22Rv1 (cell line): Measurements from ENCODE around the gene GPHB5.

Source experiments
- ZFX ChIP-seq: fragments of 450-650 bp; IDR thresholded peaks from 2 replicates; pipeline ENCODE4 v1.6.1; 2017; ENCODE audit warnings: antibody characterized with exemption, borderline replicate concordance
- TF ChIP-seq, protein P1 (sequence below): fragments of 450-650 bp; IDR thresholded peaks from 2 replicates; pipeline ENCODE4 v1.5.1; 2017; ENCODE audit warnings: mild to moderate bottlenecking

GRCh38 chr14:63297372-63298063, 21.2 kb downstream of the GPHB5 start:
- TF ChIP-seq, protein P1, sequence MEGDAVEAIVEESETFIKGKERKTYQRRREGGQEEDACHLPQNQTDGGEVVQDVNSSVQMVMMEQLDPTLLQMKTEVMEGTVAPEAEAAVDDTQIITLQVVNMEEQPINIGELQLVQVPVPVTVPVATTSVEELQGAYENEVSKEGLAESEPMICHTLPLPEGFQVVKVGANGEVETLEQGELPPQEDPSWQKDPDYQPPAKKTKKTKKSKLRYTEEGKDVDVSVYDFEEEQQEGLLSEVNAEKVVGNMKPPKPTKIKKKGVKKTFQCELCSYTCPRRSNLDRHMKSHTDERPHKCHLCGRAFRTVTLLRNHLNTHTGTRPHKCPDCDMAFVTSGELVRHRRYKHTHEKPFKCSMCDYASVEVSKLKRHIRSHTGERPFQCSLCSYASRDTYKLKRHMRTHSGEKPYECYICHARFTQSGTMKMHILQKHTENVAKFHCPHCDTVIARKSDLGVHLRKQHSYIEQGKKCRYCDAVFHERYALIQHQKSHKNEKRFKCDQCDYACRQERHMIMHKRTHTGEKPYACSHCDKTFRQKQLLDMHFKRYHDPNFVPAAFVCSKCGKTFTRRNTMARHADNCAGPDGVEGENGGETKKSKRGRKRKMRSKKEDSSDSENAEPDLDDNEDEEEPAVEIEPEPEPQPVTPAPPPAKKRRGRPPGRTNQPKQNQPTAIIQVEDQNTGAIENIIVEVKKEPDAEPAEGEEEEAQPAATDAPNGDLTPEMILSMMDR, result no peak
- no peak for TF ChIP-seq ZFX
